ENCODE data around the gene FAM135A. TPM values are rescaled to one million over a fixed set of nuclear protein-coding genes. Genes with fewer than 3 reads are reported as not detected.

The FAM135A gene
- total and polyA plus RNA-seq, 4 donors: 32.7 to 93.0 (median 39.6) TPM

Small RNAs within 50 kb of the gene (small RNA-seq; reads per million reads assigned to genes)
- gene RNU7-48P (ENCODE audit: low replicate concordance): not detected

Other genes starting within 250 kb of the FAM135A start
- gene COL9A1, start 110.4 kb upstream of the FAM135A start, total RNA-seq: 10 to 100 TPM in 1 of 2 donors, 1 to 10 TPM in 1; 8.1 to 37.1 TPM
- gene COL9A1, start 110.4 kb upstream of the FAM135A start, polyA plus RNA-seq (ENCODE audit: insufficient read length in 2 of 2): 10 to 100 TPM; 34.0 to 34.8 TPM
- 10 to 100 TPM; 19.0 to 28.3 TPM for gene SDHAF4, start 153.4 kb downstream of the FAM135A start, total RNA-seq
- gene SDHAF4, start 153.4 kb downstream of the FAM135A start, polyA plus RNA-seq (ENCODE audit: insufficient read length in 2 of 2): 10 to 100 TPM; 22.8 to 24.7 TPM

All from spinal cord (tissue), 4 donors.